ENCODE data around the gene SRGAP1.

DNA sequence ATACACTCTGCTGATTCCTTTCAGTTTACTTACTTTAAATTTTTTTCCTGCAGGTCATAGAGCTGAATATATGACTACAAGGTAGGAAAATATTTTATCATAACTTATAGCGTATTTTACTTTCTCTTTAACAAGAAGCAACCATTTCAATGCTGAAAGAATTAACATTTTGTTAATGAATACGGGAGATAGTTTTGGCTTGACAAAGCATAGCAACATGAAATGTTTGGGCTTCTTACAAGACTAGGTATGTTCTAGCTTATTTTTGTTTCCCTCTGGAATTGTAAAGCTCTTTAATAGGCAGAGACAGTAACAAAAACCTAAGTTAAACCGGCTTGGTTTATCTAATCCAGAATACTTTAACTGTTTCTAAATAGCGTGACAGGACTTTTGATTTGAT, 242.4 kb downstream of the SRGAP1 start:
- TF ChIP-seq, protein P1, sequence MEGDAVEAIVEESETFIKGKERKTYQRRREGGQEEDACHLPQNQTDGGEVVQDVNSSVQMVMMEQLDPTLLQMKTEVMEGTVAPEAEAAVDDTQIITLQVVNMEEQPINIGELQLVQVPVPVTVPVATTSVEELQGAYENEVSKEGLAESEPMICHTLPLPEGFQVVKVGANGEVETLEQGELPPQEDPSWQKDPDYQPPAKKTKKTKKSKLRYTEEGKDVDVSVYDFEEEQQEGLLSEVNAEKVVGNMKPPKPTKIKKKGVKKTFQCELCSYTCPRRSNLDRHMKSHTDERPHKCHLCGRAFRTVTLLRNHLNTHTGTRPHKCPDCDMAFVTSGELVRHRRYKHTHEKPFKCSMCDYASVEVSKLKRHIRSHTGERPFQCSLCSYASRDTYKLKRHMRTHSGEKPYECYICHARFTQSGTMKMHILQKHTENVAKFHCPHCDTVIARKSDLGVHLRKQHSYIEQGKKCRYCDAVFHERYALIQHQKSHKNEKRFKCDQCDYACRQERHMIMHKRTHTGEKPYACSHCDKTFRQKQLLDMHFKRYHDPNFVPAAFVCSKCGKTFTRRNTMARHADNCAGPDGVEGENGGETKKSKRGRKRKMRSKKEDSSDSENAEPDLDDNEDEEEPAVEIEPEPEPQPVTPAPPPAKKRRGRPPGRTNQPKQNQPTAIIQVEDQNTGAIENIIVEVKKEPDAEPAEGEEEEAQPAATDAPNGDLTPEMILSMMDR (IDR thresholded peaks at IDR 0.05), result no peak
- TF ChIP-seq POLR2AphosphoS5 (IDR thresholded peaks at IDR 0.05), result no peak
